Astrocyte (in vitro differentiated cells and primary cell): ENCODE measurements around the gene ATP6V1B1.

Source experiments
- CTCF ChIP-seq: IDR thresholded peaks from 2 replicates; pipeline ENCODE4 v1.5.1; 2011; ENCODE audit warnings: low read depth, mild to moderate bottlenecking, inconsistent platforms, low read length, moderate library complexity; ENCODE audit not compliant: insufficient read depth
- EZH2 ChIP-seq: IDR thresholded peaks from 2 replicates; pipeline ENCODE4 v1.6.1; 2012; ENCODE audit warnings: mild to moderate bottlenecking, low read length, inconsistent platforms; ENCODE audit not compliant: insufficient read depth

- TF ChIP-seq CTCF (no peak), EZH2 (no peak)
These were observed 72.6 kb downstream of the ATP6V1B1 start for GRCh38 chr2:71008342-71008741.
